ENCODE data around the gene PLPP4.

PLPP4 gene

DNA sequence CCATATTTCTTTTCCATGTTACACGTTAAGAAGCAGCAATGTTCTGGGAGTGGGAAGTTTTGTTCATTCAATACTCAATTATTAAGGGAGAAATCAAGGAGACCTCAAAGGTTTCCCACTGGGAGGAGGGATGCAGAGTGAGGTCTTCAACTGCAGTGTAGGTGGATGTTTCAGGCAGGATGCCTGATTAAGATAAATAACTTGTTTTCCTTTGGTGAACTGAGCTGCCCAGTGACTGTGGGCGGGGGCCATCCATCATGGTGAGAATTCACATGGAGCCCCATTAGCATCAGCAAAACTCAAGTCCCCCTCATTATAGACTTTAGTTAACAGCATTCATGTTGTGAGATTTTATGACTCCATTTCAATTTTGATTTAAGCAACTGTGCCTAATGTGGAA is 121.1 kb downstream of the PLPP4 start:
- no peak for DNase-seq (ENCODE audit: low spot score)

DNA sequence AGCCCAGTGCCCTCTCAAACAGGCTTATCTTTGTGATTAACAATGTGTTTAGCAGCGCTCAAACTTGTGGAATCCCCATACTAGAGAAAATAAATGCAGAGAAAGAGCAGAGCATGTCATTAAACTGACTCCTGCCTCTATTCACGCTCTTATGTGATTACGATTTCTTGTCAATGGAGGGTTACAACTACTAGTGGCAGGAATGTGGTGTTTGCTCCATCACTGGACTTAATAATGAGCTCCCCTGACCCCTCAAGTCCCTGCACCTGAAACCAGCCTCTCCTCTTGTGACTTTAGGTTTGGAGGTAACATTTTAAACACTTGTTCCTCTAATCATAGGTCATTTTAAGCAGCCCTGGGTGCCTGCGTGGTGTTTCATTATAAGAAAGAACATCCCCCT is 121.9 kb downstream of the PLPP4 start:
- DNase-seq (ENCODE audit: low spot score), result no peak

- DNase-seq (ENCODE audit: low spot score), result no peak
Measured at GRCh38 chr10:120580918-120581895, 124.2 kb downstream of the PLPP4 start.

DNA sequence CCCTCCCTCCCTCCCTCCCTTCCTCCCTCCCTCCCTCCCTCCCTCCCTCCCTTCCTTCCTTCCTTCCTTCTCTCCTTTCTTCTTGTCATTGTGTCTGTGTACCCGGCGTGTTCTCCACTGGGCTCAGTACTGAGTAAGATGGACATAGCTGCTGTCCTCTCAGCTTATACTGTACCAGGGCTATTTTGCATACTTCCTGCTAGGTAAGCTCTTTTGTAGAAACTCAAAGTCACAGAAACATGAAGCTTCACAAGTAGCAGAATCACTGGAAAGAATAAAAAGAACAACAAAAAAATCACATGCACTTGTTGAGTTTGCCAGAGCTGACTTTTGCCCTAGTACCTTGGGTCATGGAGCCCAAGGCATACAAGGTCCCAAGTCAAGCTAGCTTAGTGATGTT is 125.7 kb downstream of the PLPP4 start:
- no peak for DNase-seq (ENCODE audit: low spot score)

DNA sequence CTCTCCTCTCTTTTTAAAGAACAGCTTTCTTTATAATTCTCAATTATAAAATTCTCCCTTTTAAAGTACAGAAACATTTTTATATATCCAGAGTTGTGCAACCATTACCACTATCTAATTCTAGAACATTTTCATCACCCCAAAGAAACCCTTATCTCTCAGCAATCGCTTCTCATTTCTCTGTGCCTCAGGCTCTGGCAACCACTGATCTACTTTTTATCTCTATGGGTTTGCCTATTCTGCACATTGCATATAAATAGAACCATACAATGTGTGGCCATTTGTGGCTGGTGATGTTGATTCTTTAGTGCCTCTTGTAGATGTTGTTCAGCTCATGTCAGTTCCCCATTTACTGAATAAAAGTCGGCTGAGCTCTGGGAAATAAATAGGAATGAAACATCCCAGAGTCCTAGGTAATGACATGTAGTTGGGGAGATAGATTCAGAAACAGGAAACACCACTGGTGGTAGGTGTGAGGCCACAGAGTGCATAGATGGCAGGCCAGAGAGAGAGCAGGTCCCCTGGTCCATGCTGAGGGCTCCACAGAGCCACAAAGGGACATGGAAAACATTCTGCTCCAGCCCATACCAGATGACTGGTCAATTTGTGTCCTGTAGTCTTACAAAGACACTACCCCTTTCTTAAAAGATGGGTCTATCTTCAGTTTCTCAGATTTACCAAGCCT is 126.5 kb downstream of the PLPP4 start:
- no peak for DNase-seq (ENCODE audit: low spot score)

DNA sequence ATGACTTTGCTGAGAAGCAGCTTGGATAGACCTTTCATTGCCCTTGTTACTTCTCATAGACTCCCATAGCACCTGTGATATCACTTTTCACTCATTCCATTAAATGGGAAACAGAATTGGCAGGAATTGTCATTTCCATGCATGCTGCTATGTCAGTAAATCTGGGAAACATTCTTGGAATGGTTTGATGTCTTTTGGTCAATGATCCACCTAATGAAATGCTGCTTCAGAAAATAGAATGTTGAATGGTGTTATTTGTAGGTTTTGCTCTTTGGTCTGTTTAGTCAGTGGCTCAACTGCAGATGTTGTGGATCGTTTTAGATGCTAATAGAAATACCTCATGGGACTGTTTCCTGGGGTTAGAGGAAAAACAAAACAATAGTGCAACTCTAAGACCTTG is 127.8 kb downstream of the PLPP4 start:
- no peak for DNase-seq (ENCODE audit: low spot score)

GRCh38 chr10:120586471-120586872 is 129.4 kb downstream of the PLPP4 start:
- peak; percentile 58 for DNase-seq (ENCODE audit: low spot score)

GRCh38 chr10:120587061-120587460 is 130.0 kb downstream of the PLPP4 start:
- DNase-seq (ENCODE audit: low spot score), result no peak

GRCh38 chr10:120588311-120588710 is 131.3 kb downstream of the PLPP4 start:
- no peak for DNase-seq (ENCODE audit: low spot score)

- DNase-seq (ENCODE audit: low spot score), result no peak
Measured at GRCh38 chr10:120593693-120594092, 136.7 kb downstream of the PLPP4 start.

DNA sequence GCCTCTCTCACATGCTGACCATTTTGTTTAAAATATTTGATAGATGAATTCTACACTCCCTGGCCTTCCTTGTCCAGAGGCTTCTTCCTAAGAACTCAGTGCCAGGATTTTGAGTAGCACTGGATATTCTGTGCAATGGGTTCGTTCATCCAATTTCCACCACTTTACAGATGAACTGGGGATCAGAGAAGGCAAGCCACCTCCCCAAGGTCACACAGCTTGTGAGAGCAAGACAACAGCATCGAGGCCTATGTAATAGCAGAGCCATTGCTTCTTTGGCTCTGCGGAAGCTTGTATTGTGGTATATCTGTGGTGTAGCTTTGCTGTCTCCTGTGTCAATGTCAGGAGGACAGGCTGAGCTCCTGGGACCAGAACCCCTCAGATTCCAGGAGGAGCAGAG is 140.9 kb downstream of the PLPP4 start:
- DNase-seq (ENCODE audit: low spot score), result no peak

DNA sequence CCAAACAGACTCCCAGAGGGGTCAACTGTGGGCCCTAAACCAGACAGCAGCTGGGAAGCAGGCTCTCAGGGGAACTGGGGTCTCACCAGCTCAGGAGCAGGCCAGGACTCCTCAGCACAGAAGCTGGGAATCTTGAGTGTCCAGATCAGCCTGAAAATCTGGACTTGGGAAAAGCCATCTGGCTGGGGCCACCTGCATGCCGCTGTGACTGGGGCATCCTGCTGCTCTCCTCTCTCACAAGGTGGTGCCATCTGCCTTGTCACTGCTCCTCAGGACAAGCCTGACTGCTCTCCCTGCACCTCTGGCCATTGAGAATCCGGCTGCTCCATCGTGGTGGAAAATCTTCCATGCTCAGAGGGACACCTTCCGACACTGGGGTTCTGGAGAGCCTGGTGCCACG is 141.4 kb downstream of the PLPP4 start:
- no peak for DNase-seq (ENCODE audit: low spot score)

GRCh38 chr10:120599200-120599724 is 142.2 kb downstream of the PLPP4 start:
- DNase-seq (ENCODE audit: low spot score), result no peak

GRCh38 chr10:120600871-120601649 is 144.0 kb downstream of the PLPP4 start:
- DNase-seq (ENCODE audit: low spot score), result no peak

DNA sequence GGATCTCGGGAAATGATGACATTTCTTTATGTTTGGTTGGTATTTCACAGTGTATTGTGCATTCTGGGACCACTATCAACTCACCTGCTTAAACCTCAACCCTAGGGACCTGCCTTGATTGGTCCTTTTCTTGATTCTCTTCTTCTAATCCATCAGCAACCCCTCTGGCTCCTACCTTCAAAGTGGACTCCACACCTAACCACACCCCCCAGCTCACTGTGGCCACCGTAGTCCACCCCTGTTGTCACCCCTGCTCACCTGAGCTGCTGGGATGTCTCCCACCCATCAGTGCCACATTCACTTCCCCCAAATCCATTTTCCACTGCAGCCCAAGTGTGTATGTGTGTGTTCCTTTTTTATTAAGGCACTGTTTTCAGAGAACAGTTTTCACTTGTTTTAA is 145.0 kb downstream of the PLPP4 start:
- no peak for DNase-seq (ENCODE audit: low spot score)

GRCh38 chr10:120605410-120605809 is 148.4 kb downstream of the PLPP4 start:
- DNase-seq (ENCODE audit: low spot score), result no peak

- no peak for DNase-seq (ENCODE audit: low spot score)
Measured at GRCh38 chr10:120606051-120606764, 149.2 kb downstream of the PLPP4 start.

GRCh38 chr10:120607016-120607709 is 150.1 kb downstream of the PLPP4 start:
- peak; percentile 72 for DNase-seq (ENCODE audit: low spot score)

DNA sequence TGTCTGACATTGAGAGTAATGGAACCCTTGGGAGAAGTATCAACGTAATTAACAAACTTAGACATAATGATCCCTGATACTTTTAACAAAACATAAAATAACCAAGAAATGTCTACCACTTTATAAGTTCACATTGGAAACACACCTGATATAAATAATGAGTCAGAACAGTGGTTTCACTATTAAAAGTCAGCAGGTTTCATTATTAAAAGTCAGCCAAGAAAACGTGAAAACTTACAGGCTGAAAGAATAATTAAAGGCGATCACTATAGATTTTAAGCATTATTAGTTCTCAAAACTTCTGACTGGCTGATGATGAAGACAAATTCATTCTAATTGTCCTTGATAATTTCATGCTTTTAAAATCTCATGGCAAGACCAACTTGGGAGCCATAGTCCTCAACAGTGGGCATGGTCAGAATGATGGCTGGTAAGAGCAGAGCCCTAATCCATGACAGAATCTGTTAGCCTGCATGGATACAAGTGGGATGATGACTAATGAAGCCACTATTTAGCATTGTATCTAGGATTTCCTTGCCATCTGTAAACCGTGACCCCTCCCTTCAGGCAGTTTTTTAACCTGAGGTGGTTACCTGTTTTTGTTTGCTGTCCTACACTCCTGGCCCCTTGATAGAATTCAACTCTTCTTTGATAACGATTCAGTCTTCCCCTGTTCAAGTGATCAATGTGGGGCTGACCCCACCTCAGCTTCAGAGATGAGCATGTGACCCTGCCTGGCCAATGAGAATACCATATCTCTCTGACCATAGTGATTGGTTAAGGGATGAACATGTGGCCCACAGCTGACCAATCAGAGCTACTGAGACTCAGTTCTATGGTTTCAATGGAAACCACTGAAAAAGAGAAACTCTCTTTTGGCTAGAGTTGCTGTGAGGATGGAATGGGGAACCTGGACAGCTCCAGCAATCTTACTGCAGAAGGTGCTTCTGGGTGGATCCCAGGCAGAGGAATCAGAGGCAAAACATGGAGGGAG is 151.0 kb downstream of the PLPP4 start:
- peak; percentile 18 for DNase-seq (ENCODE audit: low spot score)

- no peak for DNase-seq (ENCODE audit: low spot score)
Measured at GRCh38 chr10:120609006-120609405, 152.0 kb downstream of the PLPP4 start.
